HG03280 (cell line): ENCODE results near the gene SLC22A23.

Experiments used
- ATAC-seq: cut with Tn5 transposase; IDR thresholded peaks from one replicate; pipeline ENCODE4 v1.9.1; 2021; ENCODE audit warnings: mild to moderate bottlenecking, moderate library complexity; ENCODE audit not compliant: unreplicated experiment

The SLC22A23 gene

DNA sequence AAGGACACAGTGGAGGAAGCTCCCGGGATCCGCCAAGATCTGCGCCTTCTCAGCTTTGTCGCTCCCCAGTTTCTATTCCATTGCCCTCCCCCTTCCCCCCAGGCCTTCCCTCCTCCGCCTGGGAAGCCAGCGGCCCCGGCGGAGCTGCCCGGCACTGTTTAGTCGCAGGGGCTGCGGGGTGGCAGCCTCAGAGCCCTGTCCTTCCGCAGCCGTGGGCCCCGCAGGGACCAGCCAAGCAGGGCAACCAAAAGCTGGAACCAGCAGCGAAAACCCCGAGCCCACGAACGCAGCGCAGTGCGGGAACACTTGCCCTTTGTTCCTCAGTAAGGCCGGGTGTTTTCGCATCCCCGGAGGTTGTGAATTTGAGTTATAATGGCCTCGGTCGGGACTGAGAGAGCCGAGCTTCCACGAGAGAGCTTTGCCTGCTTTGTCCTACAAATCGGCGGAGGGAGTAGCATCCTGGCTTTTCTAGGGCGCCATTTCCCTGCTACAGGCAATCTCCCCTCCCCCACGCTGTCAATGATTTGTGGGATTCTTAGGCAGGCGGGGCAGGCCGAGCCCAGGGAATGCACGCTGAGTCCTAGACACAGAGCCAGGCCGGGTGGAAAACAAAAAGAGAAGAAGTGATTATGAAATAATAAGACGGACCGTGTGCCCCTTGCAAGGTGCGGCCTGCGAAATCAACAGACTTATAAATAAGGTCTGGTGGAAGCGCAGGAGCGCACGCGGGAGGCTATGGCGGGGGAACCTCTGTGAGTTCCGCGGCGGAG is 225.4 kb downstream of the SLC22A23 start:
- ATAC-seq = no peak

DNA sequence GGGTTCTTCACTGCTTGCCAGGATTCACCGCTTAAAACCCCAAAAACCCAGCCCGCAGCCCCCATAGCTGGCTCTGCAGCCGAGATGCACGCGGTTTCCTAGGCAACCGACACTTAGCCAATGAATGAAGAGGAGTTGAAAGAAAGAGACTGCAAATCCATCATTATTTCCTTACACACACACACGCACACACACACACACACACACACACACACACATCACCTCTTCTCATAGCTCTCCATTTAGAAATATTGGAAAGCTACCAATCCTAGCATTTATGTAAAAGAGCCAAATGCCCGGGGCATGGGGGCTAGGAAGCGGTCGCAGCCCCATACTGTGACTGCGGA is 226.0 kb downstream of the SLC22A23 start:
- no peak for ATAC-seq

- no peak for ATAC-seq
Observed at GRCh38 chr6:3230256-3230882, 226.5 kb downstream of the SLC22A23 start.

DNA sequence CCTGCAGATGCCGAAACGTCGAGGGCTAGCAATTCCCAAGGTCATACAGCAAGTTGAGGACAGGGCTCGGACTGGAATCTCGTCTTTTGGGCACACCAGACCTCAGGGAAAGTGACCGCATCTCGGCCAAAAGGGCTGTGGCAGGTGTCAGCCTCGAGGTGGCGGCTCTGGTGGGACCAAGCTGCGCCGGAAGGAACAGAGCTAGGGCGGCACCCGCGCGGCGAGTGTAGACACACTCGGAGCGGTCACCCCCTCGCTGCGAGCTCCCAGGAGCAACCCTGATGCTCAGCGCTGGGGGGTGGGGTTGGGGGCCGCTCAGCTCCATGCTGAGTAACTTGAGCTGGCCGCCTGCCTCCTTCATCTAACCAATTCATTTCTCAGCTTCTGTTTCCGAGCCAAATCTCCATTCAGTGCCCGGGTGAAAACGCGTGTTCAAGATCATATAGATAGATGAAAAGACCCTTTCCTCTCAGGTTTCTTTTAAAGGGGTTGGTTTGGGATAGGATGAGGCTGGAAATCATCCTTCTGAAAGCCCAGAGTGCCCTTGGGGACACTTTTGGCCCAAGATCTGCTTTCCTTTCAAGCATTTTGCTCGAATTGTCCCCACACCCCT is 227.2 kb downstream of the SLC22A23 start:
- no peak for ATAC-seq

- ATAC-seq = no peak
Observed at GRCh38 chr6:3228771-3229565, 227.9 kb downstream of the SLC22A23 start.

- no peak for ATAC-seq
Observed at GRCh38 chr6:3228046-3228671, 228.7 kb downstream of the SLC22A23 start.

DNA sequence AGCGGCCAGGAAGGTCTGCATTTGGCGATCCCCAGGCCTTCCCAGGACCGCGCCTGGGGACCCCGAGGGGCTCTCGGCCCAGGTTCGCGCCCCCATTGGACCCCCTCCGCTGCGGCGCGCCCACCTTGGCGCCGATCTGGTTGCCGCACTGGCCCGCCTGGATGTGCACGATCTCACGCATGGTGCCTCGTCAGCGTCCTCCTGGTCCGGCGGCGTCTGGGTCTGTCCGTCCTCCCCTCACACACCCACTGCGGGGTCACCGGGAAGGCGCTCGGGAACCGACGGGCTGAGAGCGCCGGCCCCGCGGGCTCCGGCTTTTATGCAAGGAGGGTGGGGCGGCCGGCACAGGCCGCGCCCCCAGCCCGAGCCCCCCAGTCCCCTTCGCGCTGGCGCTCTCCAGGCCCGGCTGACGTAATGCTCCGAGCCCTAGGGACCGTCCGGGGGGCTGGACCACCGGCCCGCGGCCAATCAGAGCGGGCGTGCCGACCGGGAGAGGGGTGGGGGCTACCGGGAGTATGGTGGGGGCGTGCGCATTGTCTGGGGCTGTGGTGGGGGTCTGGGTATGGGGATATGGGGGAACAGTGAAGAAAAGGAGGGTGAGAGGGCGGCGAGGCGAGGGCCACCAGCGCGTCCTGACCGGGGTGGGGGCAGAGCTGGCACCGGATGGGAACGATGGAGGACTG is 229.3 kb downstream of the SLC22A23 start, which contains the start of gene TUBB2B:
TUBB2B (minus strand) TSS at position 291 of the 683 bp plus-strand sequence; CDS start at position 181, 110 bp downstream.
- no peak for ATAC-seq

DNA sequence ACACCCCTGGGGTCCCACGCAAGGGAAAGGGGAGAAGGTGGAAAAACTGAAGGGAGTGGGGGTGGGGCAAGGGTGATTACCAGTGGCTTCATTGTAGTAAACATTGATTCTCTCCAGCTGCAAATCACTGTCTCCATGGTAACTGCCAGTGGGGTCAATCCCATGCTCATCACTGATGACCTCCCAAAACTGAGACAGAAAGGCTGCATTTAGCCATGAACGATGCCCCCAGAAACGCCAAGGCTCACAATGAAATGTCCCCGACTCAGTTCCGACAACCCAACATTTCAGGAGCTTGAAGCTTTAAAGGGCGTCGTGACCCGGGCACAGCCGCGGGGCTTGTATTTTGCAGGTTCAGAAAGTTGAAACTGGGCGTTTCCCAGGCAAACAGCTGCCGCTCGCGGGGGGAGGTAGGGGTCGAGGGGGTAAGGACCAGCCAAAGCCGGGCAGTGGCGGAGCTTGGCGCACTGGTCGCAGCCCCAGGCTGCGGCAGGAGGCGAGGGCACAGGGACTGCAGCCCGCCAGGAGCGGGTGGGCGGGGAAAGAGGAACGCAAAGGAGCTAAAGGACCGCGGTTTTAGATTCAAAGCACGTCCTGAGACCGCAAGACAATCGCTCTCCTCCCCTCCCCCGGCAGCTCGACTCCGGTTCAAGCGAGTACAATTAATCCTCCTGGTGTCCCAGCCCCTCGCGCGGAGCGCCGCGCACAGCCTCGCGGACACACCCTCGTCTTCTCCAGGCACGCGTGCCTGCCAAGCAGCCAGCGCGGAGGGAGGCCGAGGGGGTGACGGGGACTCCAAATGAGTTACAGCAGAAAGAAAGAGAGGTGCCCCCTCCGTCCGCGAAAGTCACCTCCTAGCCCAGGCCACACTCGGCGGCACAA is 230.1 kb downstream of the SLC22A23 start:
- ATAC-seq = no peak

DNA sequence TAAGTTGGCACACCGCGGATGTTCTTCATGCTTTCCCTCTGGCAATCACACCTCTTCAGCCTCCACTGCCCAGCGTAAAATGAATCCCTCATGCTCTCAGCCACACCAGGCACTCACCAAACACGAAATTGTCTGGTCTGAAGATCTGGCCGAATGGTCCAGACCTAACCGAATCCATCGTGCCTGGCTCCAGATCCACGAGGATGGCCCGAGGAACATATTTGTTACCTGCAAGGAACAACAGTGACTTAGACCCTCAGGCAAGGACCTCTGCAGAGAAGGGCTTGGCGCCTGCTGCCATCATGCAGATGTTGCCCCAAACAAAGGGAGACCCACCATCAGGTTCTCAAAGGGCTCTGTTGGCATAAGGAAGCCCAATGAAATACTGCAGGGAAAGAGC is 230.8 kb downstream of the SLC22A23 start:
- no peak for ATAC-seq

DNA sequence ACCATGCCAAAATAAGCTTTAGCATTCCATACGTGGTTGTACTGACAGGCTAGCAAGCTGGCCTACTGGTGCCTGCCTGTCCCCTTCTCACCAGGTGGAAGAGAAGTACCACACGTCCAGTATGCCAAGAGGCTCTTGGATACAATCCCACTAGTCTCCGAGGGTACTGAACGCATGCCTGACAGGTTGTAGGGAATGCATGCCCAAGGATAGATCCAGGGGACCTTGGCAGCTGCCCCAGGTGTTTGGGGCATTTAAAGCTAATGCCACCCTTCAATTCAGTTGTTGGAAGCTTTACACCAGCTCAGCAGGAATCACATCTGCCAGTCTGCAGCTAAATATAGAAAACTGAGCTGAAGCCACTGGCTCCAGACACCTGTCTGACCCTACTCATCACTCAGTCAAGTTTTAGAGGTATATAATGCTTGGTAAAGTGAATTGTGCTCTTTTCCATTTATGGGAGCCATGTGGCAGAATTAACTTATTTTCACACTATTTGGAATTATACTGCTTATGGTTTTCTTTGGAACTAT is 234.3 kb downstream of the SLC22A23 start:
- no peak for ATAC-seq

GRCh38 chr6:3221578-3221977 is 235.3 kb downstream of the SLC22A23 start:
- ATAC-seq = no peak

GRCh38 chr6:3220366-3220765 is 236.5 kb downstream of the SLC22A23 start:
- ATAC-seq = no peak
